GM19043 (cell line): ENCODE results near the gene PAFAH1B1.
"Not testable (repeated sequence)": the region's sequence is repeated elsewhere in the genome, so short reads cannot be mapped to it uniquely, and the experiment has no call there.

Experiments used
- ATAC-seq: cut with Tn5 transposase; IDR thresholded peaks from one replicate; pipeline ENCODE4 v1.9.1; 2021; ENCODE audit warnings: low read depth; ENCODE audit not compliant: unreplicated experiment

The PAFAH1B1 gene

GRCh38 chr17:2685696-2686095 is 92.2 kb downstream of the PAFAH1B1 start:
- ATAC-seq = no peak

GRCh38 chr17:2687074-2687418 is 93.6 kb downstream of the PAFAH1B1 start:
- no peak for ATAC-seq

DNA sequence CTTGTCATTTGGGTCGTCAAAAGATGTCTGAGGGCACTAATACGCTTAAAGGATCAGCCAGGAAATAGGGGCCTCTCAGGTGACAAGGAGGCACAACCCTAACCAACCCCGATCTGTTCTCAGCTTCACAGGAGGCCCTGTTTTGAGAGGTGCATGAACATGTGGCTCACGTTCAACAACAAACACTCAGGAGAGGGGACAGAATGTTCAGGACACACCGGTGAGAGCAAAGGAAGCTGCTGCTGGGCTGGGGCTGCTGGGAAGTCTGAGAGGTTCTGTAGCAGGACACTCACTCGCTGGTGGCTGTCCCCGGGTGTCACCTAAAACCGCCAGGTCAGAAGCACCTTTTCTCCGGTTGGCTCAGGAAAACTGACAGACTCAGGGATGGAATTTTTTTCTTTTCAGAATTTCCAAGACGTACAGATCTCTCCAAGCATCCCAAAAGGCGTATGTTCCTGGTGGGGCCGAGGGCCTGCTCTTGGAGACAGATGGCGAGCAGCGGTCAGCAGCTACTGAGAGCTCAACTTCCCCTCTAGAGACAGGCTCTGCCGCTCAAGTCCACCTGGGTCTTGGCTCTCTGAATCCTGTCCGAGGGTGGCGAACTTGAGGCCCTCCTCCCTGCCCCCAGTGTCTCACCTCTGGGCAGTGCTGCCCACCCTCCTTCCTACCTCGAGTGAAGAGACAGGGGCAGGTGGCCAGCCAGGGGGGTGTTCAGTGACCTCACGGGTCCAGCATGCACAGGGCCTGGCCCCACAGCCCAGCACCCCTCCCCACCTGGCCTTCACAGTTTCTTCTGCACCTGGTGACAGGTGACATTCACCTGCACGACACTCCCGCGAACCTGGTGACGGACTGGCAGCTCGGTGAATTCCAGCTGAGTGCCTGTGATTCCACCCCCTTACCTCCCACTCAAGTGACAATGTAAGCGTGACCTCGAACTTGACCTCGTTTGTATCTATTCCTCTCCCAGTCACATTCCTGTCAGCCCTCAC is 95.2 kb downstream of the PAFAH1B1 start:
- no peak for ATAC-seq

DNA sequence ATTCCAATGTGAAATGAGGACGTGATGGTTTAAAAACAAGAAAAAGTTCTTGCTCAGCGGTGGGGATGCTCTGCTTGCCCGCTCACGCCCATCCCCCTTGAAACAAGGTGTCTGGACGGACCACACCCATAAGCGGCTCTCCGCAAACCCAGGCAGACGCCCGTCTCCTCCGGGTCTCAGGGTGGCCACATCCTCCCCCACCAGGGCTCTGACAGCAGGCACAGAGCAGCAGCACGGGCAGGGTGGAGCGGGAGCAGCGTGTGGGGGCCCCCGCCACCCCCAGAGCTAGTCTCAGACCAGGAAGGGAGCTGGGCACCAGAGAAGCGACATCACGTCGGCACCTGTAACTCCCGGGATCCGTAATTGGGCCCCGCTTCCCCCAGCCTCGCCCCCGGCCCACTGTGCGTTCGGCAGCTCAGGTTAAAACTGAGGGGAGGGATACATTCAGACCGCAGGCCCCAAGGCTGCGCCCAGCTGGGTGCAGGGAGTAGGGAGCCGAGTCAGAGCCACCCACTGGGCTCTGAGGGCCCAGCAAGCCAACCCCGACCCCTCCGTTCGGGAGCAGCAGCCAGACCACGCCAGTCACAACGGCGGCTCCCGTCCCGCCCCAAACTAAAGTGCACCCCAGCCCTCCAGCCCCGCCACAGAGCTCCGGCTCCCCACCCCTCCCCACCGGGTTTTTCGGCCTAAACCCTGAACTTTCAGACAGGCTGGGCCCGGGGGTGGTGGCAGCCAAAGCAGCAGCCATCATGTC is 96.1 kb downstream of the PAFAH1B1 start:
- no peak for ATAC-seq

DNA sequence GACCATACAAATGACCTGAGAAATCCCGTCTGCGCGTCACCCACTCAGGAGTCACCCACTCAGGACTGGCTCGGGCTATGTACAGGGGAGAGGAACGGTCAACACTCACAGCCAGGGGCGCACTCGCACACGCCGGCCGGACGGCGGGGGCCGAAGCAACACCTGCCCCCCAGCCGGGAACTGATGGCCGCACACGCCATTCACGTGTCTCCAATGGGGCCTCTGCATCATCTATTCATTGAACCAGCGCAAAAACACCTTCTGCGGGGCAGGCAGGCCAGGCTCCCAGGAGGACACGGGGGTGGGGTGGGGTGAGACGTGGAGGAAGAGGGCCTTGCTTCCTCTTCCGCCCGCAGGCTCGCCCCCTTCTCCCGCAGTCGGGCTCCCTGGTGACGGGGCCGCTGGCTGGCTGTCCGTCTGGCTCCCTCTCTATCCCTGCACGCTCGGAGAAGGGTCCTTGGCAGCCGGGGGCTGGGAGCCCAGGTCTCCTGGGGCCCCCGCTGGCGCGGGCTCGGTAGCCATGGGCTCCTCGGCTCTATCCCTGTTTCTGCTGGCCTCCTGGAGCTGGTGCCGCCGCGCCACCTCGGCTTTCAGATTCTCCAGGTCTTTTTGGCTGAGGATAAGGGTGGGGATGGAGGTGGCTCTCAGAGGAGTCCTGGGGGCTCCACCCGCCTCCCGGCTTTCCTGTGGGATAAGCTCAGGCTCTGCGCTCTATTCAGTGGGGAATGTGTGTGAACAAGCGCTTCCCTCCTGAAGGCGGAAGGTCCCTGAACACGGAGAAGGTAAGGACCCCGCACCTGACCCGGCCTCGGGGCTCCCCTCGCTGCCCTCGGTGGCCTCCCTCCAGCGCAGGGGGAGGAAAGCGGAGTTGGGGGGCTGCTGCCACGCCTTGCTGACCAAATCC is 97.0 kb downstream of the PAFAH1B1 start:
- ATAC-seq = no peak

GRCh38 chr17:2691069-2691871 is 97.8 kb downstream of the PAFAH1B1 start:
- no peak for ATAC-seq

DNA sequence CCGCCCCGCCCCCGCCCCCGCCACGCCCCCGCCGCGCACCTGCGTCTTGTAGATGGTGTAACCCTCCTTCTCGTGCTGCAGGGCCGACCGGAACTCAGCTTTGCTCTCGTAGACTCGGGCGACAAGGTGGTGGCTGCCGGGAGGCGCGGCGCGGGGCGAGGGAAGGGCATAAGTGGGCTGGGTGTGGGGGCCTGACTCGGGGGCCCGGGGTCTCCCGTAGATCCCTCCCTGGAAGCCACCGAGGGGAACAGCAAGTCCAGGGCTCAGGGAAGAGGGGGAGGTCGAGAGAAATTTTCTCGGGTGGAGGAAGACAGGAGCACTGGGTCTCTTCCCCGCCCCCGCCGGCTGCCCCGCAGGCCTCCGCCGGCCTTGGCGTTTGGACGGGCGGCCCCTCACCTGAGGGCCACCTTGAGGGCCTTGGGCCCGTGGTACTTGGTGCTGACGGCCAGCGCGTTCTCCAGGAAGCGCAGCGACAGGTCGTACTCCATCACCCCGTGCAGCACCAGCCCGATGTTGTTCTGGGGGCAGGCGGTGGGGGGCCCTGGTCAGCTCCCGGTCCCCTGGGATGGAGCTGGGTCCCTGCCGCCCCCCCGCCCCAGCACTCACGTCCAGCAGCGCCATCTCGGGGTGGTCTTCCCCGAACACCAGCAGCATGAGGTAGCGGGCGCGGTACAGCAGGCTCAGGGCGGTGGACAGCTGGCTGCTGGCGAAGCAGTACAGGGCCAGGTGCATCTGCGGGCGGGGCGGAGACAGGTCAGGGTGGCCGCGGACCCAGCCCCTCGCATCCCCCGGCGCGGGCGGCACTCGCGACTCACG is 98.7 kb downstream of the PAFAH1B1 start:
- no peak for ATAC-seq

GRCh38 chr17:2692781-2693135 is 99.3 kb downstream of the PAFAH1B1 start:
- no peak for ATAC-seq

- ATAC-seq = no peak
Observed at GRCh38 chr17:2693561-2694380, 100.3 kb downstream of the PAFAH1B1 start.

GRCh38 chr17:2694381-2695242 is 101.2 kb downstream of the PAFAH1B1 start:
- no peak for ATAC-seq

DNA sequence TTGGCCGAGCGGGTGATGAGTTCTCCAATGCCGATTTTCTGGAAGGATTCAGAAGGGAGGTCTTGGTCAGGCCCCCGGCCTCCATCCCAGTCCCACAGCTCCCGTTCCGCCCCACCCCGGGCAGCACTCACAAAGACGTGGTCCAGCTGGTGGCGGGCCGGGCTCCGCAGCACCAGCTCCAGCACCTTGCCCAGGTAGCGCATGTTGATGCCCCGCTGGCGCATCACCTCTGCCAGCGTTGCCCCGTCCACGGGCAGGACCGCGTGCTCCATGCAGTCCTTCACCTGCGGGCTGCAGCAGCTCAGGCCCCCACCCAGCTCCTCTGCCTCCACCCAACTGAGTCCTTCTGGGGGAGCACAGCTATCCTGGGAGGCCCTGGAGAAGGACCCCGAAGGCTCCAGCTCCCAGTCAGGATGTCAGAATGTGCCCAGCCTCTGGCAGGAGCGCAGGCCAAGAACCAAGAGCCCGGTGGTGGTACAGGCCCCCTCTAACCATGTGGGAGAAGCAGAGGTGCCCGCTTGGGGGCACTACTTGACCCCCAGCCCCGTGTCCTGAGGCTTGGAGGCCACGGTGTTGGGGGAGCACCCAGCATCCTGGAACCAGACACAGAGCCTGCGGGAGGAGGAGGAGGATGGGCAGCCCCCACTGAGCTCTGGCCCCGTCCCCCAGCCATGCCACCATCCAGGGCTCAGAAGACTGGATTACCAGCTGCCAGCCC is 101.9 kb downstream of the PAFAH1B1 start:
- ATAC-seq = no peak

DNA sequence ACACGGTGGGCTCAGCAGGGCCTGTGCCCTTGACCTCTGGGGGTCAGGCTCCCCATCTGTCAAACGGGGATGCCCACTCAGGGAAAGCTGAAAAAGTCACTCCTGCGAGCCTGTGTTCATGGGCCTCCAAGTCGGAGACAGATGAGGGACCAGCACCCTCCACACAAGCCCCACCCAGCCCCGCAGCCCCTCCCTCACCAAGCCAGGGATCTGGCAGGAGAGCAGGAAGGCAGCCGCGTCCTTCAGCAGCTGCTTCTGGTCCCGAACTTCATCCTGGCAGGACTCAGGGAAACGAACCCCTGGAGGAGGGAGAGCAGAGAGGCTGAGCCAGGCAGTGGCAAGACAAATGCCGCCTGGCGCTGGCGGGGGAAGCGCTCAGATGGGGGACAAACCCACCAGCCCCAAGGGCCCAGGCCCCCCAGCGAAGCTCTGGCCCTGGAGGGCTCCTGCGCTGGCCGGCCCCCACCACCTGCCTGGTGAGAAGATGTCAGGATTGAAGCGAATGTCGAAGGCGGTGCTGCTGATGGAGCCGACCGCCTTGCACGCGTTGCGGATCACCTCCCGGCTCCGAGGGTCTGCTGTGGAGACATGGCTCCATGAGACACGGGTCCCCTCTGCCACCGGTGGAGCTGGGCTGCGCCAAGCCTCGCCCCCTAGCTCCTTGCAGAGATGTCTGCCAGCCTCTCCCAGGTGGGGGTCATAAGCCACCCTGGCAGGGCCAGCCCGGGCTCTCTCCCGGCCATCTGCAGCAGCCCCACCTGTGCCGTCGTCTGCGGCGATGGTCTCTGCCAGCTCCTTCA is 102.7 kb downstream of the PAFAH1B1 start:
- ATAC-seq = no peak

DNA sequence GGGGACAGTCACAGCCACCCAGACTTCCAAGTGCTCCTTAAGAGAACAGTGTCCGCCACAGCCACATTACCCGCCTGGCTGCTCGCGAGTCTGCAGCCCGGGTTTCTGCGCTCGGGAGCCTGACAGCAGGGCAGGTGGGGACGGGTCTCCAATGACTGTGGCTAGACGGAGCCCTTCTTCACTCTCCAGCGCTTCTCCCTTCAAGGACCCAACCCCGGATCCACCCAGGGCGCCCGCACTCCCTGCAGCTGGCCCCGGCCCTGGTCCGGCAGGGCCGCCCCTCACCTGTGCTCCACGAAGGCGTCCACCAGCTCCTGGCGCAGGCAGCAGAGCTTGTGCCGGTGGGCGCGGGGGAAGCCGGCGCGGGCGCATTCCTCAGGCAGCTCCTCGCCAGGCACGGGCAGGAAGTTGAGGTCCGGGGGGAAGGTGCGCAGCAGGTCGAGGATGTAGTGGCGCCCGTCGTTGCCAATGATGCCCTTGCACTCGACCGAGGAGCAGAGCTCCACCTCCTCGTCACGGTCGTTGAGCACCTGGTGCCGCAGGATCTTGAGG is 104.2 kb downstream of the PAFAH1B1 start:
- no peak for ATAC-seq

- not testable (repeated sequence) for ATAC-seq
Observed at GRCh38 chr17:2699216-2699805, 105.9 kb downstream of the PAFAH1B1 start.

- ATAC-seq = no peak
Observed at GRCh38 chr17:2700030-2700490, 106.6 kb downstream of the PAFAH1B1 start.
